Mammary epithelial cell (primary cell): ENCODE measurements around the gene IRF4.

Source experiments
- EZH2 ChIP-seq: IDR thresholded peaks from 2 replicates; pipeline ENCODE4 v1.6.1; 2012; ENCODE audit warnings: low read length, inconsistent platforms, borderline replicate concordance
- TF ChIP-seq, protein P1 (sequence below), 2 donors: IDR thresholded peaks in 1 of 2; conservative IDR thresholded peaks in 1 of 2; 2 replicates each; pipeline ENCODE4 v1.5.1; 2011 to 2012; ENCODE audit warnings: inconsistent platforms in 2 of 2, low read length in 2 of 2, mild to moderate bottlenecking in 2 of 2, control low read depth in 1 of 2, low read depth in 1 of 2; ENCODE audit not compliant: insufficient read depth in 1 of 2; ENCODE audit errors: extremely low read depth in 1 of 2

- TF ChIP-seq, protein P1, sequence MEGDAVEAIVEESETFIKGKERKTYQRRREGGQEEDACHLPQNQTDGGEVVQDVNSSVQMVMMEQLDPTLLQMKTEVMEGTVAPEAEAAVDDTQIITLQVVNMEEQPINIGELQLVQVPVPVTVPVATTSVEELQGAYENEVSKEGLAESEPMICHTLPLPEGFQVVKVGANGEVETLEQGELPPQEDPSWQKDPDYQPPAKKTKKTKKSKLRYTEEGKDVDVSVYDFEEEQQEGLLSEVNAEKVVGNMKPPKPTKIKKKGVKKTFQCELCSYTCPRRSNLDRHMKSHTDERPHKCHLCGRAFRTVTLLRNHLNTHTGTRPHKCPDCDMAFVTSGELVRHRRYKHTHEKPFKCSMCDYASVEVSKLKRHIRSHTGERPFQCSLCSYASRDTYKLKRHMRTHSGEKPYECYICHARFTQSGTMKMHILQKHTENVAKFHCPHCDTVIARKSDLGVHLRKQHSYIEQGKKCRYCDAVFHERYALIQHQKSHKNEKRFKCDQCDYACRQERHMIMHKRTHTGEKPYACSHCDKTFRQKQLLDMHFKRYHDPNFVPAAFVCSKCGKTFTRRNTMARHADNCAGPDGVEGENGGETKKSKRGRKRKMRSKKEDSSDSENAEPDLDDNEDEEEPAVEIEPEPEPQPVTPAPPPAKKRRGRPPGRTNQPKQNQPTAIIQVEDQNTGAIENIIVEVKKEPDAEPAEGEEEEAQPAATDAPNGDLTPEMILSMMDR (conservative IDR thresholded peaks at IDR 0.05 in 1 of 2, IDR thresholded peaks at IDR 0.05 in 1 of 2; ENCODE audit: extremely low read depth in 1 of 2, insufficient read depth in 1 of 2, low read depth in 1 of 2, low read length in 2 of 2) = no peak
- TF ChIP-seq EZH2 = no peak
Observed at GRCh38 chr6:431504-431903, 40.0 kb downstream of the IRF4 start.
